HEK293T (cell line): Measurements from ENCODE around the gene MAST2.

Experiments
- CTCF ChIA-PET: fragments of 350-600 bp; formaldehyde crosslinking; extraction: SDS; loops from one replicate; lab custom pipeline; 2021; ENCODE audit warnings: antibody characterized with exemption, inconsistent platforms; lab: Yijun Ruan, JAX
- POLR2A ChIA-PET: fragments of 350-600 bp; formaldehyde crosslinking; extraction: SDS; loops from one replicate; lab custom pipeline; 2020; ENCODE audit warnings: antibody characterized with exemption, inconsistent platforms; lab: Yijun Ruan, JAX
- DNase-seq: peaks from one replicate; pipeline ENCODE4 v3.0.0; 2012; ENCODE audit warnings: mixed read lengths; ENCODE audit errors: extremely low spot score
- ARNT ChIP-seq: fragments of 450-650 bp; IDR thresholded peaks from 2 replicates; pipeline ENCODE4 v1.6.1; 2017; ENCODE audit warnings: mild to moderate bottlenecking
- BHLHE40 ChIP-seq: fragments of 450-650 bp; IDR thresholded peaks from 2 replicates; pipeline ENCODE4 v1.6.1; 2016; ENCODE audit warnings: mild to moderate bottlenecking, moderate library complexity, borderline replicate concordance
- CTBP1 ChIP-seq: fragments of 450-650 bp; IDR thresholded peaks from 2 replicates; pipeline ENCODE4 v1.6.1; 2016; ENCODE audit warnings: borderline replicate concordance
- ELF4 ChIP-seq: fragments of 450-650 bp; IDR thresholded peaks from 2 replicates; pipeline ENCODE4 v1.6.1; 2017; ENCODE audit warnings: antibody characterized with exemption
- FOXA1 ChIP-seq: fragments of 450-650 bp; IDR thresholded peaks from 2 replicates; pipeline ENCODE4 v1.6.1; 2016; ENCODE audit warnings: mild to moderate bottlenecking
- FOXK2 ChIP-seq: fragments of 450-650 bp; IDR thresholded peaks from 2 replicates; pipeline ENCODE4 v1.6.1; 2016; ENCODE audit warnings: mild to moderate bottlenecking
- FOXM1 ChIP-seq: fragments of 450-650 bp; IDR thresholded peaks from 2 replicates; pipeline ENCODE4 v1.6.1; 2017; ENCODE audit warnings: mild to moderate bottlenecking, borderline replicate concordance
- HDGF ChIP-seq: fragments of 450-650 bp; IDR thresholded peaks from 2 replicates; pipeline ENCODE4 v1.6.1; 2017; ENCODE audit warnings: antibody characterized with exemption, borderline replicate concordance
- L3MBTL2 ChIP-seq: fragments of 450-650 bp; conservative IDR thresholded peaks from 2 replicates; pipeline ENCODE4 v1.6.1; 2016; ENCODE audit warnings: mild to moderate bottlenecking
- LEF1 ChIP-seq: fragments of 450-650 bp; IDR thresholded peaks from 2 replicates; pipeline ENCODE4 v1.6.1; 2017; ENCODE audit warnings: mild to moderate bottlenecking, borderline replicate concordance
- NFRKB ChIP-seq: fragments of 450-650 bp; IDR thresholded peaks from 2 replicates; pipeline ENCODE4 v1.6.1; 2016; ENCODE audit warnings: mild to moderate bottlenecking, moderate library complexity
- SP1 ChIP-seq: fragments of 450-650 bp; IDR thresholded peaks from 2 replicates; pipeline ENCODE4 v1.6.1; 2017
- SUZ12 ChIP-seq: fragments of 450-650 bp; IDR thresholded peaks from 2 replicates; pipeline ENCODE4 v1.6.1; 2016; ENCODE audit warnings: mild to moderate bottlenecking
- TARDBP ChIP-seq: fragments of 450-650 bp; IDR thresholded peaks from 2 replicates; pipeline ENCODE4 v1.6.1; 2016
- ZNF384 ChIP-seq: fragments of 450-650 bp; IDR thresholded peaks from 2 replicates; pipeline ENCODE4 v1.6.1; 2016
- TF ChIP-seq, protein P1 (sequence below): fragments of 450-650 bp; IDR thresholded peaks from 2 replicates; pipeline ENCODE4 v1.6.1; 2016

The MAST2 gene

DNA sequence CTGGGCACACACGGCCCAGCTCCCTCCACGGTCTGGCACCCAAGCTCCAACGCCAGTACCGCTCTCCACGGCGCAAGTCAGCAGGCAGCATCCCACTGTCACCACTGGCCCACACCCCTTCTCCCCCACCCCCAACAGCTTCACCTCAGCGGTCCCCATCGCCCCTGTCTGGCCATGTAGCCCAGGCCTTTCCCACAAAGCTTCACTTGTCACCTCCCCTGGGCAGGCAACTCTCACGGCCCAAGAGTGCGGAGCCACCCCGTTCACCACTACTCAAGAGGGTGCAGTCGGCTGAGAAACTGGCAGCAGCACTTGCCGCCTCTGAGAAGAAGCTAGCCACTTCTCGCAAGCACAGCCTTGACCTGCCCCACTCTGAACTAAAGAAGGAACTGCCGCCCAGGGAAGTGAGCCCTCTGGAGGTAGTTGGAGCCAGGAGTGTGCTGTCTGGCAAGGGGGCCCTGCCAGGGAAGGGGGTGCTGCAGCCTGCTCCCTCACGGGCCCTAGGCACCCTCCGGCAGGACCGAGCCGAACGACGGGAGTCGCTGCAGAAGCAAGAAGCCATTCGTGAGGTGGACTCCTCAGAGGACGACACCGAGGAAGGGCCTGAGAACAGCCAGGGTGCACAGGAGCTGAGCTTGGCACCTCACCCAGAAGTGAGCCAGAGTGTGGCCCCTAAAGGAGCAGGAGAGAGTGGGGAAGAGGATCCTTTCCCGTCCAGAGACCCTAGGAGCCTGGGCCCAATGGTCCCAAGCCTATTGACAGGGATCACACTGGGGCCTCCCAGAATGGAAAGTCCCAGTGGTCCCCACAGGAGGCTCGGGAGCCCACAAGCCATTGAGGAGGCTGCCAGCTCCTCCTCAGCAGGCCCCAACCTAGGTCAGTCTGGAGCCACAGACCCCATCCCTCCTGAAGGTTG is 231.4 kb downstream of the MAST2 start:
- DNase-seq: no peak
- POLR2A ChIA-PET: interaction anchor here (1.0 to 1.2 kb wide), 2 partner anchors 97 to 100 kb away, joined by 3 read pairs; partner anchors contain the start of gene PIK3R3
- CTCF ChIA-PET: interaction anchor here (0.9 to 2.8 kb wide), 3 partner anchors 143 to 189 kb away, joined by 3 to 13 read pairs (median 8); no protein-coding TSS in a partner anchor
- TF ChIP-seq L3MBTL2: no peak
- TF ChIP-seq SP1: no peak
- no peak for TF ChIP-seq FOXM1
- no peak for TF ChIP-seq ARNT
- TF ChIP-seq TARDBP: no peak
- TF ChIP-seq, protein P1, sequence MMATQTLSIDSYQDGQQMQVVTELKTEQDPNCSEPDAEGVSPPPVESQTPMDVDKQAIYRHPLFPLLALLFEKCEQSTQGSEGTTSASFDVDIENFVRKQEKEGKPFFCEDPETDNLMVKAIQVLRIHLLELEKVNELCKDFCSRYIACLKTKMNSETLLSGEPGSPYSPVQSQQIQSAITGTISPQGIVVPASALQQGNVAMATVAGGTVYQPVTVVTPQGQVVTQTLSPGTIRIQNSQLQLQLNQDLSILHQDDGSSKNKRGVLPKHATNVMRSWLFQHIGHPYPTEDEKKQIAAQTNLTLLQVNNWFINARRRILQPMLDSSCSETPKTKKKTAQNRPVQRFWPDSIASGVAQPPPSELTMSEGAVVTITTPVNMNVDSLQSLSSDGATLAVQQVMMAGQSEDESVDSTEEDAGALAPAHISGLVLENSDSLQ: no peak
- TF ChIP-seq NFRKB: no peak
- no peak for TF ChIP-seq HDGF
- TF ChIP-seq ELF4: no peak
- no peak for TF ChIP-seq BHLHE40
- no peak for TF ChIP-seq SUZ12
- no peak for TF ChIP-seq FOXK2

DNA sequence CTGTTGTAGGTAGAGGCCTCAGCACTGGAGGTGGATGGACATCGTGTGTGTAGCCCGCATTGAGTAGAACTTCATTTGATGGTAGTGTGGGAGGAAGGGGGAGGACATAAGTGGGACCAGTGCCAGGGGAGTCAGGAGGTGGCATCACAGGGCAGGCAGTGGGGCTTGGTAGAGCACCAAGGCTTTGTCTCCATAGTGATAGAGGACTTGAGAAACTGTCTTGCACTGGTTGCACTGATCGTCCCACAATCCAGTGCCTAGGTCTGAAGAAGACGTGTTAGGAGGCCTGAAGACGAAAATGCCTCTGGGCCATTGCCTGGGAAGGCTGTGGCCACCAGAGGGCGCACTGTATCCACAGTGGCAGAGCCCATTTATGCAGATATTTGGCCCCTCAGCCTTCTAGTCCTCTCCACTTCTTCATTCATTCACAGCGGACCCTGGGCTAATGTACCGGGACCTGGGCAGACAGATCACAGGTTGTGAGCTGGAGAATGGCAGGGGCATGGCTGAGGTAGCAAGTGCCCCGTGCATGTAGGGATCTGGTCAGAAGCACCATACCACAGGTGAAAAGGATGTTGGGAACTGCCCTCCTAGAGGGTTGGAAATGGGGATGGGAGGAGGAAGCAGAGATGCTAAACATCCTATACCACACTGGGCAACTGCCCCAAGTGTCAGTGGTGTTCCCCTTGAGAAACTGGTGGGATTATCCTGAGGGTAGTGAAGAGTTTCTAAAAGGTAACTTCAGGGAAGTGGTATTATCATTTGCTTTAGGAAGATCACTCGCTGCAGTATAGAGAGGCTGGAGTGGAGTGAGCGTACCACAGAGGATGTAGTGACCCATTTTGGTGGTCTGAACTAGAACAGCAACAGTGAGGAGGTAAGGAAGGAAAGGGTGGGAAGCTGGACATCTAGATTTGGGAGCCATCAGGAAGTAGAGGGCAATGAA is 233.8 kb downstream of the MAST2 start:
- peak; percentile 87 for DNase-seq
- TF ChIP-seq ELF4 (0 out of 2 replicates have a peak, but pooled peaks have one; percentile 14), TARDBP (no peak)
- POLR2A ChIA-PET: interaction anchor here (1.7 kb wide), 1 partner anchor 95 kb away, joined by 4 read pairs; no protein-coding TSS in a partner anchor
- CTCF ChIA-PET: interaction anchor here (1.3 to 1.7 kb wide), 4 partner anchors 144 to 209 kb away, joined by 3 to 14 read pairs (median 7); no protein-coding TSS in a partner anchor

DNA sequence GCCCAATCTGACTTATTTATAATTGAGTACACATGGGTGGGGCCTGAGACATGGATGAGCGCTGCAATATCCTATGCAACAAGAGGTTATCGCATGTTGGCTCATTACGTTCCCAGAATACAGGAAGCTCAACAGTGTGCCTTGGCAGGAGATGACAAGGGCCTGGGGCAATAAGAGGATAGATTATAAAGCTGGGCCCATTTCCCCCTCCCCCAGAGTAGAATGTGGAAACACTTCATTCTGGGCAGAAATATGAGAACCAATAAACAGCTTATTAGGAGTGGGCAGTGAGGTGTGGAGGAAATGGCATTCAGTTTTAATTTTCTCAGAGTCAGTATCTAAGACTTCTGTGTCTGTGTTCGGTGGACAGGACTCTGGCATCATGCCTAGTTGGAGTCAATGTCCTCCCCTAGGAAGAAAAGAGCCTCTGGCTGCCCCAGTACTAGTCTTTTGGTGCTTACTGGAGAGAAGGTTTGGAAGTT is 236.2 kb downstream of the MAST2 start:
- TF ChIP-seq BHLHE40 (no peak), FOXM1 (no peak), SUZ12 (no peak), HDGF (no peak), CTBP1 (no peak), FOXA1 (no peak), FOXK2 (no peak), ZNF384 (no peak), L3MBTL2 (no peak), TARDBP (no peak), ARNT (no peak), SP1 (no peak), NFRKB (no peak), LEF1 (no peak), ELF4 (no peak)
- TF ChIP-seq, protein P1: no peak
- ChIA-PET CTCF (interaction anchor here (0.6 to 0.9 kb wide), 5 partner anchors 70 to 400 kb away, joined by 3 to 6 read pairs (median 4); no protein-coding TSS in a partner anchor), POLR2A (interaction anchor here (1.0 to 3.4 kb wide), 2 partner anchors 93 to 184 kb away, joined by 3 to 20 read pairs; partner anchors contain the start of gene PIK3R3)
- DNase-seq: no peak

DNA sequence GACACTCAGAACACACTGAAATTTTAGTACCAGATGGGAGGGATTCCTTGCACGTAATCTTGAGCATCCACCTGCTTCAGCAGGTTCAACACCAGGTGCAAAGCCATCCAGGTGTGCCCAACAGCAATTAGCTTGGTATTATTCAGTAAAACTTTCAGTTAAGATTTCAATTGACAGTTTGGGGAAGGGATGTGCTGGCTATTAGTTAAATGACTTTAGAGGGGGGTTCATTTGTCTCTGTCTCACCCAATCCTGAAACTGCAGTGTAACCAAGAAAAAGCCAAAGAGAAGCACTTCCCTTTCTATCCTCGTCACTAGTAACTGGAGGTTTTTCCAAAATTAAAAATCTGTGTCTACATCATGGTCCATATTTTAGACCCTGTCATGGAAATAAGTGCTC is 238.1 kb downstream of the MAST2 start:
- CTCF ChIA-PET: no interaction called here
- POLR2A ChIA-PET: interaction anchor here (3.4 kb wide), 1 partner anchor 91 kb away, joined by 20 read pairs; the partner anchor contains the start of gene PIK3R3
- DNase-seq: no peak
- TF ChIP-seq SP1 (no peak), CTBP1 (no peak), SUZ12 (no peak), HDGF (no peak), FOXK2 (no peak), FOXM1 (no peak), LEF1 (no peak), FOXA1 (no peak), ELF4 (no peak), NFRKB (no peak), ZNF384 (no peak), BHLHE40 (no peak), L3MBTL2 (no peak), ARNT (no peak), TARDBP (no peak)
- TF ChIP-seq, protein P1: no peak

DNA sequence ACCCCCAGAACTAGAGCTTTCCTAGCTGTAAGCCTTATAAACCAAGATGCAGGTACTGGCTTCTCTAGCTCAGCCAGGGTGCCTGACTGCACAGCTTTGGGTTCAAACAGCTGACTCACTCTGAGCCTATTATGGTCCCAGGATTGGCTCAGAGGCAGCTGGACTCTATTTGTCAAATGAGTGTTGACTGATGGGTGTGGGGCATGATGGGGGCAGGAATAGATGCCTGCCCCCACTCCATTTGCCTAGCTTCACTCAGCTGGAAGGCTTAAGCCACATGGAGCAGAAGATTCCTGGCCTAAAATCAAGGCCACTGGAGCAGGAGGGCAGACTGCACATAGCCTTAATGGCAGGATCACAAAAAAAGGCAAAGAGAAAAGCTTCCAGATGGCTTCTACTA is 238.6 kb downstream of the MAST2 start:
- no peak for TF ChIP-seq SP1
- TF ChIP-seq TARDBP: no peak
- TF ChIP-seq ARNT: no peak
- TF ChIP-seq, protein P1: no peak
- no peak for TF ChIP-seq LEF1
- no peak for TF ChIP-seq BHLHE40
- TF ChIP-seq L3MBTL2: no peak
- TF ChIP-seq ZNF384: no peak
- no peak for TF ChIP-seq FOXM1
- TF ChIP-seq ELF4: no peak
- no peak for TF ChIP-seq FOXK2
- TF ChIP-seq SUZ12: no peak
- TF ChIP-seq CTBP1: no peak
- no peak for TF ChIP-seq HDGF
- TF ChIP-seq FOXA1: no peak
- no peak for TF ChIP-seq NFRKB
- ChIA-PET CTCF (no interaction called here), POLR2A (interaction anchor here (3.4 kb wide), 1 partner anchor 90 kb away, joined by 20 read pairs; the partner anchor contains the start of gene PIK3R3)
- DNase-seq: no peak
